Measurements from ENCODE around the gene DDX18. TPM values are rescaled to one million over a fixed set of nuclear protein-coding genes. Genes with fewer than 3 reads are reported as not detected.

DDX18 gene
- total and polyA plus RNA-seq, 2 donors (not counting 3 experiments of a cell fraction or from before 2014, with no cell fraction given) = 15.8 to 50.4 TPM

DNA sequence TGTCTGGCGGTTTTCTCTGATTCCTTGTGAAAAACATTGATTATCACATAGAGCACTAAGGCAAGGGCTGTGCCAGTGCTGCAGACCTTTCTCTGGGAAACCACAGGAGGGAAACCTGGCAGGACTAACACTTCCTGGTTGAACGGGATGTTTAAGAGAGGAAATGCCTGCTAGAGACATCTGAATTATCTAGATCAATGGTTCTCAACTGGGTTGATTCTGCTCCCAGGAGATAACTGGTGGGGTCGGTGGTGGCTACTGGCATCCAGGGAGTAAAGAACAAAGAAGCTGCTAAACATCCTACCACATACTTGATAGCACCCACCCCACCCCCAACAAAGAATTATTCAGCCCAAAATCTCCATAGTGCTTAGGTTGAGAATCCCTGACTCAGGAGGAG is 37.5 kb downstream of the DDX18 start:
- no peaks in the 10 kb centered on the region for H3K9me3 ChIP-seq (replicated peaks; ENCODE audit: control insufficient read depth, insufficient read depth, low read length)
- BruUV-seq (replicated peaks) = no TSS peak
- H3K9ac ChIP-seq (replicated peaks; ENCODE audit: extremely low read depth, insufficient read depth, low read length) = no peak overlapping the region
- no peaks in the 10 kb centered on the region for H3K36me3 ChIP-seq (ENCODE audit: control insufficient read depth in 2 of 2, extremely low read depth in 1 of 2, insufficient read depth in 2 of 2, low read length in 2 of 2)
- no peak overlapping the region for H3K4me3 ChIP-seq (replicated peaks in 1 of 3; ENCODE audit: insufficient read depth in 1 of 3, low read depth in 1 of 3, low read length in 3 of 3)
- dilution Hi-C loops (cut with MboI; ENCODE audit: extremely low pct_ligation_motif_present, low sequenced_read_pairs) (no loop called here), intact Hi-C loops (cut with micrococcal nuclease) (no loop called here)
- no peak overlapping the region for H3K4me2 ChIP-seq (ENCODE audit: insufficient read depth, low read length)
- ChIA-PET CTCF (interaction anchor here (1.5 kb wide), 1 partner anchor 16 kb away, joined by 8 read pairs; no protein-coding TSS in a partner anchor), POLR2A (no interaction called here)
- H3K79me2 ChIP-seq (ENCODE audit: control insufficient read depth, insufficient read depth, low read length) = no peaks in the 10 kb centered on the region
- H3K4me1 ChIP-seq (ENCODE audit: control insufficient read depth, extremely low read depth, insufficient read depth, low read length) = peaks cover 19% of the 10 kb centered on the region
- H3K9me1 ChIP-seq (replicated peaks; ENCODE audit: control insufficient read depth, extremely low read depth, insufficient read depth, low read length) = no peaks in the 10 kb centered on the region
- FAIRE-seq (no peak), DNase-seq (ENCODE audit: low read depth, low spot score) (no peak)
- TF ChIP-seq GATA2 (IDR thresholded peaks at IDR 0.05; ENCODE audit: insufficient read depth, insufficient read length, low read depth, low read length) = no peak
- H3K27ac ChIP-seq (ENCODE audit: insufficient read depth, low read depth, low read length) = no peak overlapping the region
- H2AFZ ChIP-seq (ENCODE audit: low read depth, low read length) = no peak overlapping the region
- H3K27me3 ChIP-seq (ENCODE audit: control insufficient read depth in 2 of 2, insufficient read depth in 2 of 2, low read length in 2 of 2) = peaks cover 12 to 27% of the 10 kb centered on the region in 2 experiments
- no peaks in the 10 kb centered on the region for H4K20me1 ChIP-seq (replicated peaks; ENCODE audit: control insufficient read depth, extremely low read depth, insufficient read depth, low read length)

GRCh38 chr2:117853316-117853715 is 38.8 kb downstream of the DDX18 start:
- Histone ChIP-seq H3K4me1 (ENCODE audit: control insufficient read depth, extremely low read depth, insufficient read depth, low read length) (peaks cover 22% of the 10 kb centered on the region), H3K36me3 (ENCODE audit: control insufficient read depth in 2 of 2, extremely low read depth in 1 of 2, insufficient read depth in 2 of 2, low read length in 2 of 2) (no peaks in the 10 kb centered on the region), H3K79me2 (ENCODE audit: control insufficient read depth, insufficient read depth, low read length) (no peaks in the 10 kb centered on the region), H3K9ac (replicated peaks; ENCODE audit: extremely low read depth, insufficient read depth, low read length) (no peak overlapping the region), H2AFZ (ENCODE audit: low read depth, low read length) (no peak overlapping the region), H3K27me3 (ENCODE audit: control insufficient read depth in 2 of 2, insufficient read depth in 2 of 2, low read length in 2 of 2) (peaks cover 11 to 27% of the 10 kb centered on the region in 2 experiments), H3K9me1 (replicated peaks; ENCODE audit: control insufficient read depth, extremely low read depth, insufficient read depth, low read length) (no peaks in the 10 kb centered on the region), H3K9me3 (replicated peaks; ENCODE audit: control insufficient read depth, insufficient read depth, low read length) (no peaks in the 10 kb centered on the region), H4K20me1 (replicated peaks; ENCODE audit: control insufficient read depth, extremely low read depth, insufficient read depth, low read length) (no peaks in the 10 kb centered on the region), H3K4me2 (ENCODE audit: insufficient read depth, low read length) (no peak overlapping the region), H3K4me3 (replicated peaks in 1 of 3; ENCODE audit: insufficient read depth in 1 of 3, low read depth in 1 of 3, low read length in 3 of 3) (no peak overlapping the region), H3K27ac (ENCODE audit: insufficient read depth, low read depth, low read length) (no peak overlapping the region)
- FAIRE-seq = no peak
- no TSS peak for BruUV-seq (replicated peaks)
- dilution Hi-C loops (cut with MboI; ENCODE audit: extremely low pct_ligation_motif_present, low sequenced_read_pairs) = no loop called here
- POLR2A ChIA-PET = no interaction called here
- no peak for TF ChIP-seq POLR2AphosphoS5 (IDR thresholded peaks at IDR 0.05; ENCODE audit: insufficient read depth, low read depth, low read length)
- TF ChIP-seq CTCF (IDR thresholded peaks at IDR 0.05; ENCODE audit: extremely low read depth in 1 of 2, insufficient read depth in 1 of 2, low read depth in 1 of 2, low read length in 2 of 2) = no peak
- no peak for TF ChIP-seq FOS (IDR thresholded peaks at IDR 0.05; ENCODE audit: borderline replicate concordance, insufficient read depth, low read length)
- no peak for TF ChIP-seq MYC (IDR thresholded peaks at IDR 0.05; ENCODE audit: low read depth, low read length)
- no peak for TF ChIP-seq GATA2 (IDR thresholded peaks at IDR 0.05; ENCODE audit: insufficient read depth, insufficient read length, low read depth, low read length)
- no peak for TF ChIP-seq MAX (IDR thresholded peaks at IDR 0.05; ENCODE audit: insufficient read depth, insufficient read length)
- no peak for TF ChIP-seq POLR2A (IDR thresholded peaks at IDR 0.05; ENCODE audit: low read depth, low read length)
- no peak for TF ChIP-seq JUN (IDR thresholded peaks at IDR 0.05; ENCODE audit: borderline replicate concordance, insufficient read depth, insufficient read length, low read depth)
- TF ChIP-seq EZH2 (IDR thresholded peaks at IDR 0.05; ENCODE audit: borderline replicate concordance, low read depth, low read length, severe bottlenecking) = no peak
- intact Hi-C loops (cut with micrococcal nuclease) = no loop called here
- CTCF ChIA-PET = interaction anchor here (1.2 to 1.5 kb wide), 4 partner anchors 10 to 193 kb away, joined by 3 to 8 read pairs (median 4); no protein-coding TSS in a partner anchor
- DNase-seq (ENCODE audit: low read depth, low spot score) = no peak
